Stimulated activated CD8-positive, alpha-beta memory T cell treated with anti-CD3 and anti-CD28 coated beads, Interleukin-7, amount 100 ng/mL, for 1 hour (primary cell): ENCODE measurements around the gene TMEM244.
"Not testable (repeated sequence)": the region's sequence is repeated elsewhere in the genome, so short reads cannot be mapped to it uniquely, and the experiment has no call there.

Experiments used
- DNase-seq, 2 donors: peaks; one replicate each; pipeline ENCODE4 v3.0.0-alpha.2; 2020; ENCODE audit warnings: low read depth in 2 of 2

Gene TMEM244, protein sequence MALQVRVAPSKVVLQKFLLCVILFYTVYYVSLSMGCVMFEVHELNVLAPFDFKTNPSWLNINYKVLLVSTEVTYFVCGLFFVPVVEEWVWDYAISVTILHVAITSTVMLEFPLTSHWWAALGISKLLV

DNA sequence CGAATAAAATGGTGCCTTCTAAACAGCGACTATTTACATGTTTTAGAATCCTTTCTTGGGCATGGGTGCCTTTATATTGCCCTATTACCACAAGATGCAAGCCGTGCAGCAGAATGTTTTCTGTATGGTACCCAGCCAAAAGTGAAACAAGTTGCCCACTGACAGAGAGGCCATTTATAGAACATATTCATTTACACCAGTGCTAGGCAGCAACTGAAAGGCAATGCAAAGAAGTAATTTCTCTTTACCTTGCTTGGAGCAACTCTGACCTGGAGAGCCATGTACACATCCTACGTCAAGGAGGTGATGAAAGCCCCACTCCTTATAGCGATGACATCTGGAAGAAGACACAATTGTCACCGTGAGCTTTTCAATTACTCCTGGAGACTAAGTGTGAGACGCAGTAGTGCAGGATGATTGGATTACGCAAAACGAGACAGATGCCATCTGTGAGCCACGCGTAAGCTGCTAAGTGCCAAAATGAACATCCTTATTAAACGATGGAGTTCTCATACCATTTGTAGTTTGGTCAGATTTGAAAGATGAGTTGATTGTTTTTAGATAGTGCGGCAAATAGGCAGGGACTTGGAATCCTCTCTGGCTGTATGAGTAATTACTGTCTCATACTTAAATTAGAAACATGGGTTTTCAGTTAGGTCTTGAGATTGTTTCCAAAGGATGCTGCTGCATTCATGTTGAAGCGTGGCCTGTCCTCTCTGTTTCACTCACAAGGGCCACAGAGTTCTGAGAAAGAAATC lies at the start of gene TMEM244:
Gene TMEM244, minus strand, starts transcription at position 408 of the 758 bp plus-strand sequence. Its CDS starts 127 bp downstream, at position 281.
- DNase-seq = no peak

GRCh38 chr6:129908858-129909257 lies 47.7 kb upstream of the TMEM244 start:
- DNase-seq = no peak

- DNase-seq = no peak
These were observed 47.2 kb upstream of the TMEM244 start for GRCh38 chr6:129908356-129908755.

DNA sequence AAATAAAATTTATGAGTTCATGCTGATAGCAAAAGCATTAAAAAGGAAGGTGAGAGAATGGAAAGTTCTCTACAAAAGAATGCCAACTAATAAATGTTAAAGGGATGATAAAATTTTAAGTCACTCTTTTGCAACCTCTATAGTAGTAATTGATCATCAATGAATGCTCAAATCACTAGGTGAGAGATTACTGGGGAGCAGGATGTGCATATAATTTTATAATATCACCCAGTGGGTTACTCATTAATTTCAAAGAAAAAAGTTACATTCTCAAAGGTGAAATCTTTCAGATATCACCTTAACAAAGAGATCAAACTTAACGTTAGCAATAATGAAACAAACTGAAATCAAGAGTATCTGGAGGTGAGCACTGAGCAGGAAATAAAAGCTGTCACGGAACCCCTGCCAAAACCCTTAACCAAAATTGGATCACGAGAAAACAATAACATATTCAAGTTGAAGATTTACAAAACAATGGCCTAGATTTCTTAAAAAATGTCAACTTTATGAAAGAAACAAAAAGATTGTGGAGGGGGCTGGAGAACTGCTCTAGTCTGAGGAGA lies 45.5 kb upstream of the TMEM244 start:
- DNase-seq = no peak

GRCh38 chr6:129903082-129903481 lies 42.0 kb upstream of the TMEM244 start:
- DNase-seq = no peak

GRCh38 chr6:129902681-129903080 lies 41.6 kb upstream of the TMEM244 start:
- DNase-seq = no peak

- no peak for DNase-seq
These were observed 40.8 kb upstream of the TMEM244 start for GRCh38 chr6:129901910-129902309.

DNA sequence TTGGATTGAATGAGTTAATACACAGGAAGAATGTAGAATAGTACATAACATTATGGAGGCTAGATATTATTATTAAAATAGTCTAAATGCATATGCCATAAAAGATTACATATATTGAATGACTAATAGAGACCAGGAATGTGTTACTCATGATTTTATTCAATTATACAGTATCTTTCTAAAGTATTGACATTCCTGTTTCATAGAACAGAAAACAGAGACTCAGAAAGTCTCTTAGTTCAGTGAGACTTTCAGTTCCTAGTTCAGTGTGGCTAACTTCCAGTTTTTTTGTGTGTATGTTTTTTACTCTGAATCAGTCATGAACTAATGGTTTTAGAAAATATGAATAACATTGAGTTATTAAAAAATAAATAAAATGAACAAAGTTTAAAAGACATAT lies 34.6 kb upstream of the TMEM244 start:
- no peak for DNase-seq

- DNase-seq = no peak
These were observed 33.8 kb upstream of the TMEM244 start for GRCh38 chr6:129894921-129895320.

DNA sequence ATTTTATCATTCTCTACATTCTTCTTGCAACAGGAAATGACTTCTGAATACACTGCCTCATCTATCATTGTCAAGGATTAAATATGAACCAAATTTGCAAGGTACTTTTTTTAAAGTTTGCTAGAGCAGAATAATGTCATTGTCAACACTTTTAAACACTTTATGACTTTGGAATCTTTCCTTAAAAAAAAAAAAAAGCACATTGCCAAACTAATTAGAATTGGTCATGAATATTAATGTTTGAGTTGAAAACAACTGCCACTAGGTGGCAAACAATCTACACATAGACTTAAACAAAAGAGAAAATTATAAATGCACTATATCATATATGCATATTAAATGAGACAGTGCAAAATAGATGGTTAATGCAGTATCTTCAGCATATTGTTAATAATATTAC lies 32.5 kb upstream of the TMEM244 start:
- no peak for DNase-seq

DNA sequence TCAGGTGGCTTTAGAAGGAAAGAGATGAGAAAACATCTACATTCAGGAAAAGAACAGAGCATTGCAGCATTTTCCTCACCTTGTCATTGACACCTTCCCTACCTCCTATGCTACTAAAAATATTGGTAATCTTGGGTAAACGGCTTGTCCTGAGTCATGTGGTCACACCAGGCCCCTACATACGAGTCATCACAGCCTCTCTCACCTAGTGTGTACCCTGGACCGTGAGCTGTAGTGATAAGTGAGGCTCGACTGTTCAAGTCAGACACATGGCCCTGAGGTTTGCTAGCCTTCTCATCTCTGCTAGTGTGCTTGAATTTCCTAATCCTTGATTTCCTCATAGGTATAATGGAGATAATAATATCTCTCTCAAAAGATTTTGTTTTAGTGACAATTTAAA lies 29.6 kb upstream of the TMEM244 start:
- no peak for DNase-seq

DNA sequence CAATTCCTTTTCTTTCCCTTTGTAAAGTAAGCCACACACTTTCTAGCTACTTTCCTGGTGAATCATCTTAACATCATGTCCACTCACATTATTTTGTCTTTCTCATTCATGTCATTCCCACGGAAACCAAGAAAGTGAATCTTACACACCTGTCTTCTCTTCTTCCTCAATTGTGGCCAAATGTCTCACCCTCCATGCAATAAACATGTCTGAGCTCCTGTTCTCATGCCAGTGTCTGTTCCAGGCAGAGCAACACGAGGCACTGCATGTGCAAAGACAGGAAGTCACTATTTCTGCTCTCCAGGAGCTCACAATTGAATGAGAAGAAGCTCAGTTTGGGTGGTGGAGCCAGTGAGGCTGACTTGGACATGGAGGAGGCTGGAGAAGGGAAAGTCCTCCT lies 29.0 kb upstream of the TMEM244 start:
- no peak for DNase-seq

- no peak for DNase-seq
These were observed 28.5 kb upstream of the TMEM244 start for GRCh38 chr6:129889580-129889979.

GRCh38 chr6:129886401-129887155 lies 25.5 kb upstream of the TMEM244 start:
- no peak for DNase-seq

DNA sequence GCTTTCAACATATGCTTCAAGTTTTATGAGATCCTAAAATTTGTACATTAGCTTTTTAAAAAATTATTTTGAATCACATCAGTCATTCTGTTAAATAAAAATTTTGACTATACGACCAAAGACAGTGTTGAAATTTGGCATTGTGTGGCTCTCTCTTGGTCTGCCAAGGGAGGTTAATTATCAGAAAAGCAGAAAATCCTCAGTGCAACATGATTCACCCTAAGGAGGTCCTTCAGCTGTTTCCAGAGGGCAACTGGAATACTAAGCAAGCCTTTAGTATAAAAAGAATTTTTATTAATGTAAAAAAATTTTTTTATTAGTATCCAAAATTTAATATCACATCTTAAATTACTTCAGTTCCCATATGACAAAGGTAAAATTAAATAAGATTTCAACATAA lies 23.1 kb upstream of the TMEM244 start:
- no peak for DNase-seq

- DNase-seq = no peak
These were observed 21.5 kb upstream of the TMEM244 start for GRCh38 chr6:129882510-129883023.

DNA sequence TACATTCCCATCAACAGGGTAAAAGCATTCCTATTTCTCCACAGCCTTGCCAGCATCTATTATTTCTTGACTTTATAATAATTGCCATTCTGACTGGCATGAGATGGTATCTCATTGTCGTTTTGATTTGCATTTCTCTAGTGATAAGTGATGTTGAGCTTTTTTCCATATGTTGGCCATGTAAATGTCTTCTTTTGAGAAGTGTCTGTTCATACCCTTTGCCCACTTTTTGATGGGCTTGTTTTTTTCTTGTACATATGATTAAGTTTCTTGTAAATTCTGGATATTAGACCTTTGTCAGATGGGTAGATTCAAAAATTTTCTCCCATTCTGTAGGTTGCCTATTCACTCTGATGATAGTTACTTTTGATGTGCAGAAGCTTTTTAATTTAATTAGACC lies 16.8 kb upstream of the TMEM244 start:
- DNase-seq = not testable (repeated sequence)

DNA sequence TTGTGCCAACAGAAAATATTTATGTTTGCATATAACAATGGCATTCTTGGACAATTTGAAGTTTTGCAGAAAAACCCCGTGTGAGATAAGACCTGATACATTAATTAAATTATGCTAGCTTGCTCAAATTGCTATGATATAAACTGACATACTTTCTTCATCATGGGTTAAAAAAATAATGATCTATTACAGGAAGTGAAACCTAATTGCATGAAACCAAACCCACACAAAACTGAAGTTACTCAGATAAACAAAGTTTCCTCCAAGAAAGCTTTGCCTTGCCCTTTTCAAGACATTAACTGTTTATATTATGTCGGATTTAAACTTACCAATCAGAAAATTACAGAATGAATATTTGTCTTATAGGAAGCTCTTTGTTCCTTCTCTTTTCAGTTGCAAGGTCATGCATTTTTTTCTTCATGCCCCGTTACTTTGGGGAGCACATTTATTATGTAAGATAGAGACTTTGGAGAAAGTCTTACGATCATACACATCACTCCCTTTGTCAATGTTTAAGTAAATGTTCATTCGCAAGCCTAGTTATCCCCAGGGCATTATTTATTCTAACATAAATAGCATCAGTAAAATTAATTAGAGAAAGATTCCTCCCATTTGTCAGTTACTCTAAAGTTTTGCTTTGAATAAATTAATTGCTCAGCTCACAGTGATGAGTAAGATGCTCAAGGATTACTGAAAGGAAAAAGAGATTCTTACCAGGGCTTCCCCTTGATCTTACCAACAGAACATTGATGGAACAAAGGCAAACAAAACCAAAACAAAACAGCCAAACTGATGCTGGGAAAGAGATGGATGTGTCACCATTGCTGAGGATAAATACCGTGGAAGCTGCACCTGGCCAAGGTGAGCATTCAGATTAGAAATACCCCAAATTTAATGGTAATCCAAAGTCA lies 14.8 kb upstream of the TMEM244 start:
- no peak for DNase-seq

DNA sequence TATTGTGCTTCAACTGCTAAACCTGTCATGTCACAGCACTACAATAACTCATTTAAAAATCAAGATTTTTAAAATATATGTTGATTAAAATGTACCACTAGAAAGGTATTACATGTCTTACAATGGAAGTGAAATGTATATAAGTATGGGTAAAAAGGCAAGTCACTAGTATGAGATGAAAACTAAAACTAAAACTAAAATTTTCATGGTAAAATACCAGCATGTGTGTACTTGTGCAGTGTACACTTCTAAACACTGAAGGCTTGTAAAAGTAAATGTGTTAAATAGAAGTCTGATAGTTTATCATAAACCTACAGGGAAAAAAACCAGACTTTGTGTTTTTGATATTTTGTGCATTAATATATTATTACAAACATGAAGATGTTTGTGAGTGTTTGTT lies 13.7 kb upstream of the TMEM244 start:
- no peak for DNase-seq

DNA sequence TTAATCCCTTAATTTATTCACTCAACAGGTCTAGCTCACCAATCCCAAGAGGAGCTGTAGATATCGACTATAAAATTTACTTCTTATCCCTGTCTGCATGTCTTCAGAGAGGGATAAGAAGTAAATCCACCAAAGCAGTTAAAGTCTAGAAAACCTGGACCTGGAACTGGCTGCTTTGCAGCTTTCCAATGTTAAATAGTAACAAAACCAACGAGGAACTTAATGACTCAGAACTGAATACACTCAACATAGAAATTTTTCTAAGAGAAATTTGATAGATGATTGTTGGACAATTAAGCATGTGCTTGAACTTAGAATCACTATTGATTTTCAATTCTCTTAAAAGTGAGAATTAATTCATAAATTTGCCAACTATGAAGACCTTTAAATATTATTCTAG lies 11.5 kb upstream of the TMEM244 start:
- no peak for DNase-seq

- DNase-seq = no peak
These were observed 10.1 kb upstream of the TMEM244 start for GRCh38 chr6:129871221-129871620.
